ENCODE measurements around the gene CST11. TPM values are rescaled to one million over a fixed set of nuclear protein-coding genes. Genes with fewer than 3 reads are reported as not detected.

CST11 gene
- total RNA-seq, 1 donor from 2014 or later, result not detected

DNA sequence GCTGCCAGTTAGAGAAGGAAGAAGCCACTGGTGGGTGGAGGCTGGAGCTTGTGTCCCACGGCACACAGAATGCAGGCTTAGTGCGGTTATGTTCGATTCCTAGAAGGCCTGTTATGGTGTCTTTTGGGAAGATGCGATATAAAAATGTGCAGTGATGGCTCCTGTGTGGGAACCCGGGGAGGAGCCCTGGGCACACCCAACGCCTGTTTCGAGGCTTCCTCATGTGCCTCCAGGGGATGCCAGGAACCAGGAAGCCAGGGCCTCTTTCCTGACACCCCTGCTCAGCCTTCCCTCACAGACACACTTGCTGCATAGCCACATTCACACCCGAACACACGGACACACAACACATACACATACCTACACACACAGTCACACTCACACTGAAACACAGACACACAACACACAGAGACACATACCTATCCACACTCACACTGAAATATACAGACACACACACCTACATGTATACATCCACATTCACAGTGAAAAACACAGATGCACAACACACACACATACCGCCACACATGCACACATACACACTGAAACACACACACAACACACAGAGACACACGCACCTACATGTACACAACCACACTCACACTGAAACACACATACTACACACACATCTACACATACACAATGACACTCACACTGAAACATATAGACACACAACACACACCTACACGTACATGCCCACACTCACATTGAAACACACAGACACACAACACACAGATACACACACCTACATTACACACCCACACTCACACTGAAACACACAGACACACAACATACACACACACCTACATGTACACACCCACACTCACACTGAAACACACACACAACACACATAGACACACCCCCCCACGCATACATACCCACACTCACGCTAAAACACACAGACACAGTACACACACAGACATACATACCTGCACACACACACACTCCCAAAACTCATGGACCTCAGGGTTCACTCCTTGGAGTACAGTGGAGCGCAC, 1.2 kb upstream of the CST11 start:
- DNase-seq, result no peak

DNA sequence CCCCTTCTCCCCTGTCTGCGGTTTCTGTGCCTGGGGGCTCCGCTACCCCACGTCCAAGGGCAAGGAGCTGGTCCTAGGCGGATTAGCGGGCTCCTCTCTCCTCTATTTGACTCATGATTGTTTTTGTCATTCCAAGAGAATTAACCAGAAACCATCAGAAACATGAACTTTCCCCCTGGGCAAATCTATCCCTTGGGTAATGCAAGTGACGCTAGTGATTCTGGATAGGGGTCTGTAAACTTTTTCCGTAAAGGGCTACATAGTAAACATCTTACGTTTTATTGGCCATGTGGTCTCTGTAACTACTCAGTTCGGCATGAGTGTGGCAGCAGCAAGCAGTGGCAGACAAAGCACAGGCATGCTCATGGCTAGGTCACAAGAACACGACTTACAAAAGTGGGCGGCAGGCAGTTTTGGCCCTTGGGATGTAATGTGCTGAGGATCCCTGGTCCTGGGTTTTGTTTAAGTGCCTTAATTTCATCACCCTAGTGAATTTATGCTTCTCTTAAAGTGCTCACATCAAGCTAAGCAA, 654 bp downstream of the CST11 start:
- no peak for DNase-seq

- DNase-seq, result no peak
These were observed 1.8 kb downstream of the CST11 start for GRCh38 chr20:23450877-23451276.

- DNase-seq, result no peak
These were observed 3.3 kb downstream of the CST11 start for GRCh38 chr20:23449421-23449820.

DNA sequence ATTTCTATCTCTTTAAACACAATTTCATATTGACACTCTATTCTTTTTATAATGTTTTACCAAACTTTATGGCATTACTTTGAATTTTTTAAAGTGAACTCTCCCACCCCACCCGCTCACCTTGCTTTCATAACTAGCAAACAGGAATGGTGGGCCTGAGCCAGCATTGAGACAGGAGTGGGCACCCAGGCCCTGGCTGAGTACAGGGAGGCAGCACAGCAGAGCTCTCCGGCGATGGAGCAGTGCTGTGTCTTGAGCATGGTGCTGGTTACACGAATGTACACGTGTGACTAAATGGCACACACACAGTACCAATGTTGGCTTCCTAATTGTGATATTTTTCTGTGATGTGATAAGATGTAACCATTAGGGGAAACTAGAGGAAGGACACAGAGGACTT, 4.5 kb downstream of the CST11 start:
- DNase-seq, result no peak

GRCh38 chr20:23446505-23446904, 6.2 kb downstream of the CST11 start:
- DNase-seq, result peak; percentile 46

DNA sequence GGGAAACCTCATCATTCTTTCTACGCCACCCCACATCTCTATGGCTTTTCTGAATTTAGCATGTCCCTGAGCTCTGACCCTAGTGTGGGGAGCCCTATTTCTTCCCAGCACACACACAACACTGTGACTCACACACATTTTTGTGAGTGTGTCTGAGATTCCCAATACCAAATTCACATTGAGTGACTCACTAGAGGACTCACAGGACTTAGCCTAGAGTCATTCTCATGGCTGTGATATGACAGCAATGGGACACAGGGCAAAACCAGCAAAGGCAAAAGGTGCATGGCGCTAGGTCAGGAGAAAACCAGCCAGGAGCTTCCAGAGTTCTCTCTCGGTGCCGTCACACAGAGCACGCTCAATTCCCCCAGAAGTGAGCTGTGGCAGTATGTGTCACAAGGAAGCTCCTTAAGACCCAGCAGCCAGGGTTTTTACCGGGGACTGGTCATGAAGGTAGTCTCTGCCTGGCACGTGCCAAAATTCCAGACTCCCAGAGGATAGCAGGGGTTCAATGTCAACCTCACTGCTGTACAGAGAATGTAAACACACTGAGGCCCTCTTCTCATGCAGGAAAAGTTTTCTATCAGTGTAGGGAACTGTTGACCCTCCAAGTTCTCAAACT, 7.0 kb downstream of the CST11 start:
- DNase-seq, result no peak

- no peak for DNase-seq
These were observed 7.8 kb downstream of the CST11 start for GRCh38 chr20:23444859-23445258.

- DNase-seq, result no peak
These were observed 10.2 kb downstream of the CST11 start for GRCh38 chr20:23442436-23442835.

DNA sequence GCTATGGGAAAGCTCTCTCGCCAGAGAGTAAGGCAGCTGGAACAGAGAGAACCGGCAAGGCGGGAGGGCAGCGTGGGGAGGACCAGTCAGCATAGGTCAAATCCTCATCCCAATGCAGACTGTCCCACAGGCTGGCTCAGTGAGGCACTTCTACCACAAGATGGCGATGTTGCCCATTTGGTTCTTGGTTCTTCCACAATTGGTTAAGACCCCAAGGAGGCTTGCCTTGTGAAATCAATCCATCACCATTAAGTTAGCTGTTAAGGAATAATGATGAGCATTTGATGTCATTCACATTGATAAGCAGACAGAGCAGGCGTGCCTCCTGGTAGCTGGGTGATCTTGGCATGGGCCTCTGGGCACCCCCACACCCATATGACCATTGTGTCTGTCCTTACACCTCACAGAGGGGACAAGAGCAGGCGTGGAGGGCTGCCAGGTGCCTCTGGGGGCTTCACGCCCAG, 10.8 kb downstream of the CST11 start:
- DNase-seq, result peak; percentile 88

DNA sequence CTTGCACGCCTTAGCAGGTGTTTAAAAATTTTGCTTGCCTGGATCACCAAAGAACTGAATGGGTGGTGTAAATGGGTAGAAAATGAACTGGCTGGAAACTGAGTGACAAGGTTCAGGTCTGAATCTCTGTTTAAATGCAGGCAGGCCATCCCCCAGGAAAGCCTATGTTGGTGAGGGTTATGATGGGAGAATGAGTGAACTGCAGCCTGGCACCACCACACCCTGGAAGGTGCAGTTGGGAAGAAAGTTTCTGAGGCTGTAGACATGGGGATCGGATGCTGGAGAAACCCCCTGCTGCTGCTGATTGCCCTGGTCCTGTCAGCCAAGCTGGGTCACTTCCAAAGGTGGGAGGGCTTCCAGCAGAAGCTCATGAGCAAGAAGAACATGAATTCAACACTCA, 12.7 kb downstream of the CST11 start:
- no peak for DNase-seq

- DNase-seq, result peak; percentile 64
These were observed 14.0 kb downstream of the CST11 start for GRCh38 chr20:23438661-23439060.

DNA sequence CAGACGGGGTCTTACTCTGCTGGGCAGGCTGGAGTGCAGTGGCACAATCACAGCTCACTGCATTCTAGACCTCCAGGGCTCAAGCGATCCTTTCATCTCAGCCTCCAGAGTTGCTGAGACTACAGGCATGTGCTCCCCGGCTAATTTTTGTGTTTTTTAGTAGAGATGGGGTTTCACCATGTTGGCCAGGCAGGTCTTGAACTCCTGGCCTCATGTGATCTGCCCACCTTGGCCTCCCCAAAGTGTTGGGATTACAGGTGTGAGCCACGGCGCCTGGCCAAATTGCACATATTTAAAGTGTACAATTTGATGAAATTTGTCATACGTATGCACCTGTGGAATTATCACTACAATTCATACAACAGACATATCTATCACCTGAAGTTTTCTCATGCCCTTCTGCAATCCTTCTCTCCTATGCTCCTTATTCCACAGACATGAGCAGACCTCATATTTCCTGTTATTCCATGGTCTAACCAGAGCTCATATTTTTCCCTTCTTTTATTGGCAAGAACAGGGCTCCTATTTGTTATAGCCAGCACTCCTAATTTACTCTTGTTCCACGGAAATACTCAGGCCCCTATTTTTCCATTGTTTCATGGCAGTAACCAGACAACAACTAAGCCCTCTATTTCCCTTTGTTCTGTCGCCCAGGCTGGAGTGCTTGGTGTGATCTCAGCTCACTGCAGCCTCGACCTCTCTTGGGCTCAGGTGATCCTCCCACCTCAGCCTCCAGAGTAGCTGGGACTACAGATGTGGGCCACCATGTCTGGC, 15.4 kb downstream of the CST11 start:
- peak; percentile 10 for DNase-seq

DNA sequence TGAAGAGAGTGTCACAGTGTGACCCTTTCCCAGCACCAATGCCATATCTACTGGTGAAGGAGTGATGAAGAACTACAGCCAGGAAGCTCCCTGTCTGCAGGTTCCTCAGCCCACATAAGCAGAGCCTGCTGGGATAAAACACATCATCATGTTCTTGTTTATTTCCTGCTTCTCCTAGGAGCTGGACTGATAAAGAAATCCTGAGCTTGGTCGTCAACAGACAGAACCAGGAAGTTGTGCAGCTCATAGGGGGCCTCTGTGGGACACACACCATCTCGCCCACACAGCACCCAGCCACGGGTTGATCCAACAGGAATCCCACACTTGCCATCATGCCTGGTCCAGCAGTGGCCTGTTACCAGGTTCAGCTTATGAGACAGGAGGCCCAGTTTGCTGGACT, 16.0 kb downstream of the CST11 start:
- no peak for DNase-seq

GRCh38 chr20:23435626-23436539, 16.8 kb downstream of the CST11 start:
- peak; percentile 74 for DNase-seq

DNA sequence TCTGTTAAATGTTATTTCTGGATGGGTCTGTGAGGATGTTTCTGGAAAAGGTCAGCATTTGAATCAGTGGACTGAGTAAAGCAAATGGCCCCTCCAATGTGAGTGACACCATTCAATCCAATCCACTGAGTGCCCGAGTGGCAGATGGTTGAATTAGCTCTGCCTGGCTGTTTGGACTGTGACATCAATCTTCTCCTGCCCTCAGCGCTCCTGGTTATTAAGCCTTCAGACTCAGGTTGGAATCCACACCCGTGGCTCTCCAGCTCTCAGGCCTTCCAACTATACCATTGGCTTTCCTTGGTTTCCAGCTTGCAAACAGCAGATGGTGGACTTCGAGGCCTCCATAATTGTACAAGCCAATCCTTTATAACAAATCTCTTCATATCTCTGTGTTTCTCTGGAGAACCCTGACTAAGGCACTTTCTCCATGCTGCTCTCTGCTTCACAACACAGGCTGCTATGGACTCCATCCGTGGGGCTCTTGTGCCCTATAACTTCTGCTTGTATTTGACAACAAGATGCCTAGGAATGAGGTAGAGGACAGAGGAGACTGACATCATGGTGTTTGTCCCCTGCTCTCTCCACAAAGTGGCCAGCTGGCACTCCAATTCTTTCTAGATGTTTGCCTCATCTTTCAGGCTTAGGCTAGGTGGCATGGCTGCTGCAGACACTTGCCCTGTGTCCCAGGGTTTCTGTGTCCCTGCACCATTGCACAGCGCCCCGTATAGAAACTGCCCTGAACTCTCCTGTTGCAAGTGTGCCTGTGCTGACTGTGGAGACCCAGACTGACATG, 18.0 kb downstream of the CST11 start:
- no peak for DNase-seq

- DNase-seq, result no peak
These were observed 19.0 kb downstream of the CST11 start for GRCh38 chr20:23433628-23434027.

- no peak for DNase-seq
These were observed 27.5 kb downstream of the CST11 start for GRCh38 chr20:23425129-23425528.

GRCh38 chr20:23420943-23421931, 31.4 kb downstream of the CST11 start, which contains the start of gene NAPB:
Gene NAPB (minus strand): TSS chr20:23421488. CDS start chr20:23421402, 86 bp downstream.
- peak; percentile 97 for DNase-seq
